Keratinocyte (primary cell): Measurements from ENCODE around the gene ETV1. TPM values are rescaled to one million over a fixed set of nuclear protein-coding genes. Genes with fewer than 3 reads are reported as not detected.

Experiments
- DNase-seq: peaks from one replicate; pipeline ENCODE4 v3.0.0-alpha.2; 2011; ENCODE audit warnings: low read depth, missing footprints, low spot score
- FAIRE-seq: peaks from 2 replicates; lab custom pipeline; 2011; peaks lifted over from hg19 to GRCh38; lab: Jason Lieb, UNC
- H2AFZ ChIP-seq: 2 replicates; pipeline ENCODE4 v1.6.0; 2012; ENCODE audit warnings: low read length, control low read depth, inconsistent platforms; ENCODE audit not compliant: control insufficient read depth
- H3K27ac ChIP-seq: 2 replicates; pipeline ENCODE4 v1.5.1; 2011; ENCODE audit warnings: low read length; ENCODE audit not compliant: control insufficient read depth, insufficient read depth
- H3K27me3 ChIP-seq: 3 replicates; pipeline ENCODE4 v1.6.0; 2011; ENCODE audit warnings: low read length; ENCODE audit not compliant: control insufficient read depth, insufficient read depth; ENCODE audit errors: extremely low read depth
- H3K36me3 ChIP-seq, 2 experiments: 2 replicates in 1 of 2; 3 replicates in 1 of 2; pipeline ENCODE4 v1.5.1; 2011; ENCODE audit warnings: low read length in 2 of 2, mild to moderate bottlenecking in 1 of 2; ENCODE audit not compliant: control insufficient read depth in 2 of 2, insufficient read depth in 2 of 2; ENCODE audit errors: extremely low read depth in 1 of 2
- H3K4me1 ChIP-seq: 3 replicates; pipeline ENCODE4 v1.5.1; 2011; ENCODE audit warnings: low read length; ENCODE audit not compliant: control insufficient read depth, insufficient read depth; ENCODE audit errors: extremely low read depth
- H3K4me2 ChIP-seq: 3 replicates; pipeline ENCODE4 v1.6.0; 2011; ENCODE audit warnings: low read depth, low read length; ENCODE audit not compliant: control insufficient read depth, insufficient read depth; ENCODE audit errors: extremely low read depth
- H3K4me3 ChIP-seq, 3 experiments: fragments of 200-600 bp in 1 of 3; sonication (generic) in 1 of 3; 2 replicates in 2 of 3; 3 replicates in 1 of 3; pipeline ENCODE4 v1.5.1; 2011 to 2016; ENCODE audit warnings: low read length in 3 of 3, mild to moderate bottlenecking in 3 of 3, control low read depth in 2 of 3, inconsistent platforms in 1 of 3, low read depth in 1 of 3, mixed read lengths in 1 of 3, mixed run types in 1 of 3, moderate library complexity in 1 of 3; ENCODE audit not compliant: control insufficient read depth in 2 of 3, insufficient read depth in 2 of 3; ENCODE audit errors: extremely low read depth in 1 of 3
- H3K79me2 ChIP-seq: 2 replicates; pipeline ENCODE4 v1.6.0; 2012; ENCODE audit warnings: low read length; ENCODE audit not compliant: control insufficient read depth, insufficient read depth
- H3K9ac ChIP-seq: 3 replicates; pipeline ENCODE4 v1.6.0; 2011; ENCODE audit warnings: low read length; ENCODE audit not compliant: control insufficient read depth, insufficient read depth; ENCODE audit errors: extremely low read depth
- H3K9me1 ChIP-seq: 3 replicates; pipeline ENCODE4 v1.6.0; 2011; ENCODE audit warnings: low read length; ENCODE audit not compliant: control insufficient read depth, insufficient read depth; ENCODE audit errors: extremely low read depth
- H3K9me3 ChIP-seq: 2 replicates; pipeline ENCODE4 v1.5.1; 2012; ENCODE audit warnings: low read depth, low read length; ENCODE audit not compliant: control insufficient read depth
- H4K20me1 ChIP-seq: 3 replicates; pipeline ENCODE4 v1.6.0; 2011; ENCODE audit warnings: low read length; ENCODE audit not compliant: control insufficient read depth, insufficient read depth; ENCODE audit errors: extremely low read depth
- CTCF ChIP-seq, 3 experiments: IDR thresholded peaks in 1 of 3; conservative IDR thresholded peaks in 1 of 3; optimal IDR thresholded peaks in 1 of 3; 2 replicates in 2 of 3; 3 replicates in 1 of 3; pipeline versions ENCODE3 to v1.5.1; 2011; ENCODE audit warnings: low read length in 3 of 3, mild to moderate bottlenecking in 3 of 3, moderate library complexity in 2 of 3, control low read depth in 1 of 3, inconsistent platforms in 1 of 3; ENCODE audit not compliant: insufficient read depth in 2 of 3; ENCODE audit errors: extremely low read depth in 1 of 3
- EZH2 ChIP-seq: IDR thresholded peaks from one replicate; pipeline ENCODE4 v1.6.1; 2012; ENCODE audit warnings: inconsistent platforms, mild to moderate bottlenecking, low read length, moderate library complexity
- dilution Hi-C: fragments of 300-500 bp; cut with MboI; formaldehyde crosslinking; loops from one replicate; pipeline ENCODE4 v1.7.0; 2020; ENCODE audit warnings: low sequenced_read_pairs; ENCODE audit not compliant: extremely low pct_ligation_motif_present
- polyA plus RNA-seq, 5 experiments: library from polyadenylated mRNA; depleted of rRNA in 3 of 5; stranded (reverse) in 3 of 5; stranded (forward) in 1 of 5; unstranded in 1 of 5; fragments of >200 nt; gene quantifications; 1 replicate in 1 of 5; 2 replicates in 3 of 5; 3 replicates in 1 of 5; pipeline versions ENCODE4 v1.2.1 to v1.2.3, GENCODE V29; 2011 to 2012; ENCODE audit warnings: missing spikeins in 2 of 5, low read depth in 1 of 5, low replicate concordance in 1 of 5

Gene ETV1
- polyA plus RNA-seq, 1 donor (not counting 4 experiments of a cell fraction or from before 2014, with no cell fraction given) = 5.0 TPM

- H3K27me3 ChIP-seq = no peaks in the 10 kb centered on the region
- H3K4me1 ChIP-seq = peaks cover 32% of the 10 kb centered on the region
- H4K20me1 ChIP-seq = no peaks in the 10 kb centered on the region
- H3K36me3 ChIP-seq = no peaks in the 10 kb centered on the region
- DNase-seq (no peak), FAIRE-seq (peak; percentile 73)
- H3K9me1 ChIP-seq = no peaks in the 10 kb centered on the region
- H3K9ac ChIP-seq = no peak overlapping the region
- H3K79me2 ChIP-seq = no peaks in the 10 kb centered on the region
- H2AFZ ChIP-seq = no peak overlapping the region
- dilution Hi-C loops = no loop called here
- H3K9me3 ChIP-seq = no peaks in the 10 kb centered on the region
- H3K4me2 ChIP-seq = no peak overlapping the region
- no peak overlapping the region for H3K4me3 ChIP-seq
- TF ChIP-seq EZH2 (no peak), CTCF (optimal IDR thresholded peaks at IDR 0.05 in 1 of 3, IDR thresholded peaks at IDR 0.05 in 1 of 3, conservative IDR thresholded peaks at IDR 0.05 in 1 of 3; ENCODE audit: extremely low read depth in 1 of 3, insufficient read depth in 2 of 3, low read length in 3 of 3) (no peak)
- no peak overlapping the region for H3K27ac ChIP-seq
Measured at GRCh38 chr7:13852281-13852968, 137.0 kb downstream of the ETV1 start.

- dilution Hi-C loops = no loop called here
- Histone ChIP-seq H3K36me3 (no peaks in the 10 kb centered on the region), H3K9me1 (no peaks in the 10 kb centered on the region), H3K4me1 (peaks cover 32% of the 10 kb centered on the region), H2AFZ (no peak overlapping the region), H3K9ac (no peak overlapping the region), H3K4me2 (no peak overlapping the region), H3K27ac (no peak overlapping the region), H3K4me3 (no peak overlapping the region), H3K27me3 (no peaks in the 10 kb centered on the region), H3K9me3 (no peaks in the 10 kb centered on the region), H3K79me2 (no peaks in the 10 kb centered on the region), H4K20me1 (no peaks in the 10 kb centered on the region)
- FAIRE-seq (peak; percentile 65), DNase-seq (no peak)
- TF ChIP-seq CTCF (optimal IDR thresholded peaks at IDR 0.05 in 1 of 3, IDR thresholded peaks at IDR 0.05 in 1 of 3, conservative IDR thresholded peaks at IDR 0.05 in 1 of 3; ENCODE audit: extremely low read depth in 1 of 3, insufficient read depth in 2 of 3, low read length in 3 of 3) (no peak), EZH2 (no peak)
Measured at GRCh38 chr7:13851736-13852135, 137.7 kb downstream of the ETV1 start.
